DMS79 treated with DMSO at 0.1 percent for 48 hours (cell line): ENCODE measurements around the gene NFATC2.

Experiments
- DNase-seq: peaks from one replicate; lab custom pipeline; 2025; lab: John Stamatoyannopoulos, UW

The NFATC2 gene

DNA sequence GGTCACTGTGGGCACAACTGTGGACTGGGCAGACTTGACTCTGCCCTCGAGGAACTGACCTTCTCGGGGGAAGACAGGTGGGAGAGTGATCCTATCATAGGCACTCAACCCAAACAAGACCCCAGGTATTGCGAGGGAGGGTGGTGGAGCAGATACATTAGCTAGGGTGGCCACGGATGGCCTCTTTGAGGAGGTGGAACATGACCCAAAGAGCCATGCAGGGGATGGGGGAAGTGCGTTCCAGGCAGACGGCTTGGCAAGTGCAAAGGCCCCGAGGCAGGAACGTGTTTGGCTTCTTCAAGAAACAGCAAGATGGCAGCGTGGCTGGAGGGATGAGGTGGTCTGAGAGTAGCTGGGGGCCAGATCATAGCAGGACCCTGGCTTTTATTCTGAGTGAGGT lies 167.6 kb downstream of the NFATC2 start:
- DNase-seq, result no peak

GRCh38 chr20:51374456-51374830 lies 168.1 kb downstream of the NFATC2 start:
- DNase-seq, result no peak

DNA sequence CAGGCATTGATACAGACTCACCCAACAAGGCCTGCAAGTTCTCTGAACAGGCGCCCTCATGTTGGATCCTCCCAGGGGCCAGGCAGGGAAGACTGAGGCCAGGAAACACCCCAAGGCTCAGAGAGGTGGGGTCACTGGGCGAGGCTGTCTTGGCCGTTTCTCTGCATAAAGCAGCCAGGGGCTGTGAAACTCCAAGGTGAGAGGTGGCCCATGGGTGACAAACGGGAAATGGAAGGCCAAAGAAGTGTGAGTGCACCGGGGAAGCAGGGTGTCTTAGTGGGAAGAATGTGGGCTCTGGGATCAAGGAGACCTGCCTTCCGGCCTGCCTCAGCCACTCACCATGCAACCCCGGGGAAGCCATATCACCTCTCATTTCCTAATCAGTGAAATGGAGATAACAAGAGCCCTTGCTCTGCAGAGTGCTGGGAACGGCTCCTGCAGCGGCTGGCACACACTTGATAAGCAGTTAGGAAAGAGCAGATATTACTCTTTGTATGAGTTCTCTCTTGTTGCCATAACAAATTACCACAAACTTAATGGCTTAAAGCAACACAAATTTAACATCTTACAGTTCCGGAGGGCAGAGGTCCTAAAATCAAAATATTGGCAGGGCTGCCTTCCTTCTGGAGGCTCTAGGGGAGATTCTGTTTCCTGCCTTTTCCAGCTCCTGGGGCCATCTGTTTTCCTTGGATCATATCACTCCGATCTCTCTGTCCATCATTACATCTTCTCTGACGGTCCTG lies 168.6 kb downstream of the NFATC2 start:
- no peak for DNase-seq

DNA sequence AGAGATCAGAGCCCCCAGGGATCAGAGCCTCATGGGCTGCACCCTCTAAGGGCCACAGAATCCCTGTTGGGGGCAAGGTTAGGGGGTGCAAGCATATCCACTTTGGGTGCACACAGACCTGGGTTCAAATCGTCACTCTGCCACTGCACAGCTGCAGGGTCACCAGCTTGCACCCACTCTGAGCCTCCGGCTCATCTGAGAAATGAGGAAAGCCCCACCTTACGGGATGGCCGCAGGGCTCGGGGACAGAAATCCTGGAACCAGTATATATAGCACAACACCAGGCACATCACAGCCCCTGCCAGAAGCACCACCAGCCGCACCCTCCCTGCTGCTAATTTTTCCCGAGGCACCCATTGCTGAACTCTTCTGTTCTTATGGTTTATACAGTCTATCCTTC lies 169.6 kb downstream of the NFATC2 start:
- no peak for DNase-seq

DNA sequence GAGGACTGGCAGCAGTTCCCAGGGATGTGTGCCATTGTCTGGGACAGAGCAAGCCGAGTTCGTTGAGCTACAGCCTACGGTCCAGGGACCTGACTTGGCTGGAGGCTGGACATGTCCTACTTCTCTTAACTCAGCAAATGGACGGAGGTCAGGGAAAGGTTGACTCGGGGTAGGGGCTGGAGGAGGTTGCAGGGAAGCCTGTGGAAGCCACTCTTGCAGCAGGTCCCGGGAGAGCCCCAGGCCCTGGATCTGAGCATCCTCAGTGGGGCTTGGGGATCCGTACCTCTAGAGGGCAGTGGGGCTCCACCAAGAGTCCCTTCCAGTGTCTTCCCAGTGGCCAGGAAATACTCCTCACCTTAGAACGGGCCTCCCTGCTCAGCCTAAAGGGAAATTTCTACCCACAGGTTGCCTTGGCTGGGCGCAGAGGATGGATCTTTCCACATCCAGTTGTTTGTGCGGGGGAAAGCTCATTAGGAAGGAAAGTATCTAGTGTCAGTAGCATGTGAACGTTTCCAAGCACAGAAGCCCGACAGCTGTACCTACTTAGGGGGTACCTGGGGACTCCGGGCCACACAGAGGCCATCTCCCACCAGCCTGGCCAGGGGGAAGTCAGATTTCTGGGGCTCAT lies 170.2 kb downstream of the NFATC2 start:
- peak; percentile 10 for DNase-seq

- no peak for DNase-seq
Observed at GRCh38 chr20:51371720-51372119, 170.8 kb downstream of the NFATC2 start.

- no peak for DNase-seq
Observed at GRCh38 chr20:51369503-51369902, 173.0 kb downstream of the NFATC2 start.

DNA sequence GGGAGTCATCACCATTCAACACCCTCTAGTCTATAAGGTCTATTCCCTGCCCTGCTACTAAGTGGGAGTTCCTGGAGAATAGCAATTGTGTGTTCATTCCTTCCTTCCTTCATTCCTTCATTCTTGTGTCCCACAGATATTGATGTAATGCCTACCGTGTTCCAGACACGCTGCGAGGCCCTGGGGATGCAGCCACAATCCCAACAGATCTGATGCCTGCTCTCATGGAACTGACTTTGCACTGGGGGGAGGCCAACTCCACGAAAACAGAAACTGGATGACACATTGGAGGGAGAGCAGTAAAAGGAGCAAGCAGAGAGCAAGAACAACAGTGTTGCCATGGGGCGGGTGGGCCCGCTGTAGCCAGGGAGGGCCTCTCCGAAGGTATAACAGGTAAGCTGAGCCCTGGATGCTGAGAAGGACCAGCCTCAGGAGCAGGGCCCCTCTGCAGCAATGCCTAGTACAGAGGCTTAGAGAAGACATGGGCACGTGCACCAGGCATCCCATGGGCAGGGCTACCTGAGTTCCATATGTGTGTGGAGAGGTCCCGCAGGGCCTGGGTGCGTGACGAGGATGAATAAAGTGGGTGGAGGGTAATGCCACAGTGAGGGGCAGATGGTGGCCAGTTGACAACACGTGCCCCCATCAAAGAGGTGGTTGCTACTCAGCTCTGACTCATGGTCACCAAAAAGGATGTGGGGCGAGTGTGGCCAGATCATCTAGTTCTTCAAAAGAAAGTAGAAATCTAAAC lies 173.9 kb downstream of the NFATC2 start:
- no peak for DNase-seq

DNA sequence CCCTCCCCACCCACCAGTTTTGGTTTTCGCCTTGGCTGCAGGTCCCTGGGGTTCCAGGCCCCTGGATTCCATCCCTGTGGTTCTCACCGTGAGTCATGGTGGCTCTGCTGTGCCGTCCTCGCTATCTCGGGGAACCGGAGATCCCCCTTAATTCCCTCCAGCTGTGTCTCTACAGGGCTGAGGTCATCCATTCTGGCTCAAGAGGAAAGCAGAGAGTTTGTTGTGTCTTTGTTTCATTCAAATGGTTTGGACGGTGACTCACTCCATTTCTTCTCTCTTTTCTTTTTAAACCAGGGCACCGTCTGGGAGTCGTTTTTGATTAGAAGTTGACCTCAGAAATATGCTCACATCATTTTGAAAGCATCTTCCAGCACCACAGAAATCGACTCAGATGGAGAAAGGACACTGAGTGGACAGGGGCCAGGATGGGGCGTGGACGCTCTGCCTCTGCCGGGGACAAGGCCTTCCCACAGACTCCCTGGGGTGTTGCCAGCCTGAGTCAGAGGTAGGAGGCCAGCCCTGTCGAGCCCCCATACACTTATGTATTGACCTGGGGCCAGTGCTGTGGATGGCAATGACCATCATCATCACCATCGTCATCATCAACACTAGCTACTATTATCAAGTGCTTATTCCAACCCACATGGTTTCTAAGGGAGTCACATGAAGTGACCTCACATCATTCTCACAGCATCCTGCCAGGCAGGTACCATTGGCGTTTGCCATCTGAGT lies 176.2 kb downstream of the NFATC2 start:
- no peak for DNase-seq

GRCh38 chr20:51365670-51366069 lies 176.8 kb downstream of the NFATC2 start:
- no peak for DNase-seq

DNA sequence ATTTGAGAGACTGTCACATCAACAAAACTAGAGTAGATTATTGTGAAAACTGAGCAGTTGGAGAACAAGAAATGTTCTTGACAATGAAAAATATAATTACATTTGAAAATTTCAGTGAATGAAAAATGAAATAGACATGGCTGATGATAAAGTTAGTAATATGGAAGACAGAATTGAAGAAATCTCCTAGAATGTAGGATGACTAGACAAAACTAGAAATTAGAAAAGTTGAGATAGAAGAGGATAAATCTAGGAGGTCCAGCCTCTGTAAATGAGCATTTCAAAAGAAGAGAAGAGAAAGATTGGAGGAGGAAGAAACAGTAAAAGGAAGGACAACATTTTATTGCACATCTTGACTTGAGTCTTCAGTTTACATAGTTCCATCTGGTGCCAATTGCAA lies 178.7 kb downstream of the NFATC2 start:
- DNase-seq, result no peak

DNA sequence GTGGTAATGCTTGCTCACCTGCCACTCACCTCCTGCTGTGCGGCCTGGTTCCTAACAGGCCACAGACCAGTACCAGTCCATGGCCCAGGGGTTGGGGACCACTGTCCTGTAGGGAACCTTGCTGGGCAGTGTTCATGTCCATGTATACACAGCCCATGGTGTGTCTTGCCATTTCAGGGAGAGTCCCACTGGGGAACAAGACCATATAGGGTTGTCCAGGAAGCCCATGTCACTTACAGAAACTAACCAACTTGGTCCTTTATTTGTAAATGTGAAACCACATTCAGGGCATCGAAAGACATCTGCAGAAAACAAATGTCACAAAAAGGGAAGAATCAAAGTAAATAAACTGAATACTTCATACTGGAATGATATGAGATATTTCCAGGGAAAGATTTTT lies 179.1 kb downstream of the NFATC2 start:
- DNase-seq, result no peak

DNA sequence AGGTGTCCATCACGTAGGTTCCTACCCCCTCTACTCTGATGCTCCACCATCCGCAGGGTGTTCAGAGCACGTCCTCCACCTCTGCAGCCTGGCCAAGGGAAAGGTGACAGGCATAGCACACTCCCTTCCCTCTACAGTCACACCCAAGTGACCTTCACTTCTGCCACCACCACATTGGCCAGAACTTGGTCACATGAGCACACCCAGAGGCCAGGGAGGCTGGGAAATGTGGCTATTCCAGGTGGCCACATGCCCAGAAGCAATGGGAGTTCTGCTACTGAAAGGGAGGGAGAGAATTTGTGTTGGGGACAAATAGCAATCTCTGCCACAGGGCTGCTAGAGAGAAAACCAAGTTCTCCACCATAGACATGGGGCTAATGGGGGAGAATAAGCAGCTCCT lies 180.3 kb downstream of the NFATC2 start:
- DNase-seq, result no peak

DNA sequence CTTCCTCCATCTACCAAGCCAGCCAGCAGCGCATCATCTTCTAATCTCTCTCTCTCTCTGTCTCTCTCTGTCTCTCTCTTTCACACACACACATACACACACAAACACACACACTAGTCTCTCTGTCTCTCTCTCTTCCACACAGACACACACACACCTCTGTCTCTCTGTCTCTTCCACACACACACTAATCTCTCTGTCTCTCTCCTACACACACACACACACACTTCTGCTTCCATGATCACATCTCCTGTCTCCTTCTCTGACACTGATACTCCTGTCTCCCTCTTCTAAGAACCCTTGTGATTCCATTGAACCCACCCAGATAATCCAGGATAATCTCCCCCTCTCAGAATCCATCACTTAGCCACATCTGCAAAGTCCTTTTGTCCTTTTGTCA lies 181.3 kb downstream of the NFATC2 start:
- no peak for DNase-seq

GRCh38 chr20:51360451-51361201 lies 181.9 kb downstream of the NFATC2 start:
- no peak for DNase-seq

- DNase-seq, result no peak
Observed at GRCh38 chr20:51359947-51360346, 182.6 kb downstream of the NFATC2 start.

GRCh38 chr20:51359401-51359800 lies 183.1 kb downstream of the NFATC2 start:
- DNase-seq, result no peak

DNA sequence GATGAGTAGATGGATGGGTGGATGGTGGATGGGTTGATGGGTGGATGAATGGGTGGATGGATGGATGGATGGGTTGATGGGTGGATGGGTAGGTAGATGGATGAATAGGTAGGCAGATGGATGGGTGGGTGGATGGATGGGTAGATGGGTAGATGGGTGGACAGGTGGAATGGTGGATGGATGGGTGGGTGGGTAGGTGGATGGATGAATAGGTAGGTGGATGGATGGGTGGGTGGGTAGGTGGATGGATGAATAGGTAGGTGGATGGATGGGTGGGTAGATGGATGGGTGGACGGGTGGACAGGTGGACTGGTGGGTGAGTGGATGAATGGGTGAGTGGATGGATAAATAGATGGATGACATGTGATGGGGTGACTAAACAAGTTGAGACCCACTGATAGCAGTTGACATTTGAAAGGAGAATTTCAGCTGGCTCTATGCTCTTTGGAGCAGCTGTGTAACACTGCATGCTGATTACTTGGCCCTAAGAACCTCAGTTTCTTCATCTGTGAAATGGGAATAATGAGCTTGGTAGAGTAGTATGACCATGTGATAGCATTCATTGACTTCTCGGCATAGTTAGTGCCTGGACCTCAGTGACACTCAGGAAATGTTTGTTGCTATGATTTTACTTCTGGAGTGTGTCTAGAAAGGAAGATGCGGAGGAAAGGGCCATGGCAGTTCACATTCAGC lies 184.3 kb downstream of the NFATC2 start:
- DNase-seq, result no peak

GRCh38 chr20:51357543-51357942 lies 185.0 kb downstream of the NFATC2 start:
- DNase-seq, result no peak

DNA sequence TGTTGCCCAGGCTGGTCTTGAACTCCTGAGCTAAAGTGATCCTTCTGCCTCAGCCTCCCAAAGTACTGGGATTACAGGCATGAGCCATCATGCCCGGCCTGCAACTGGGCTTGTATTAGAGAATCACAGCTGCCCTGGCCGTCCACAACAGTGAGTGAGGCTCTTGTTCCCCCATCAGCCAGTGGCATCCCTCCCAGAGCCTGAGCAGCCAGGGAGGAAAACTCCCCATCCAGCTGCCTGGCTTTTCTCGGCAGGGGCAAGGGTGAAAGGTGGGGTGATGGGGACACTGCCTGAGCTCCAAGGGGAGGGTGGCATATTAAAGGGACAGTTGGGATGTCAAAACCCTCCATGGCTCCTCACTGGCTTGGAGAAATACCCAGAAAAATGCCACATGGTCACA lies 185.6 kb downstream of the NFATC2 start:
- no peak for DNase-seq

DNA sequence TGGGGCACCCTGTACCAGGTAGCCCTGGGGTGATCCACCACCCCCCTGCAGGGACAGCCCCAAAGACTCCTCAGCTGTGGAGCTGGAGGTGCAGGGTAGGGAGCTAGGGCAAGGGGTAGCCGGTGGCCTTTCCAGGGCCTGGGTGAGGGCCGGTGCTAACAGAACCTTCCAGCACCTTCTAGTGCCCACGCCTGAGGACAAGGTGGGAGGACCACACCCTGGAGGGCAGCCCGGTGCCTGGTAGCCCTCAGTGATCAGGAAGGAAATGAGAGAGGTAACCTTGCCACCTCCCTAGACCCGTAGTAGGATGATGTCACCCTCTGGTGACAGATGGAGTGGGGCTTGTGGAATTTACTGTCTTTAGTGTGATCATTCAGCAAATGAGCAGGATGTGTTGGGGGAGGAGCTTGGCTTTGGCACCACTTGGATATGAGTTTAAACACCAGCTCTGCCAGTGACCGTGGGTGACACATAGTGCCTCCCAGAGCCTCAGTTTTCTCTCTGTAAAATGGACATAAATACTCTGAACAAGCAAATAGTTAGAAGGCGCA lies 187.7 kb downstream of the NFATC2 start:
- DNase-seq, result no peak
